Prostate gland (tissue), 1 donor: ENCODE data around the gene NDUFA13.

Source experiments
- POLR2A ChIP-seq: fragments of 450-650 bp; IDR thresholded peaks from one replicate; pipeline ENCODE4 v1.6.1; 2016; ENCODE audit warnings: antibody characterized with exemption, mild to moderate bottlenecking
- POLR2AphosphoS5 ChIP-seq: sonication (generic); formaldehyde crosslinking; IDR thresholded peaks from one replicate; pipeline ENCODE4 v1.6.1; 2017; ENCODE audit warnings: antibody characterized with exemption

DNA sequence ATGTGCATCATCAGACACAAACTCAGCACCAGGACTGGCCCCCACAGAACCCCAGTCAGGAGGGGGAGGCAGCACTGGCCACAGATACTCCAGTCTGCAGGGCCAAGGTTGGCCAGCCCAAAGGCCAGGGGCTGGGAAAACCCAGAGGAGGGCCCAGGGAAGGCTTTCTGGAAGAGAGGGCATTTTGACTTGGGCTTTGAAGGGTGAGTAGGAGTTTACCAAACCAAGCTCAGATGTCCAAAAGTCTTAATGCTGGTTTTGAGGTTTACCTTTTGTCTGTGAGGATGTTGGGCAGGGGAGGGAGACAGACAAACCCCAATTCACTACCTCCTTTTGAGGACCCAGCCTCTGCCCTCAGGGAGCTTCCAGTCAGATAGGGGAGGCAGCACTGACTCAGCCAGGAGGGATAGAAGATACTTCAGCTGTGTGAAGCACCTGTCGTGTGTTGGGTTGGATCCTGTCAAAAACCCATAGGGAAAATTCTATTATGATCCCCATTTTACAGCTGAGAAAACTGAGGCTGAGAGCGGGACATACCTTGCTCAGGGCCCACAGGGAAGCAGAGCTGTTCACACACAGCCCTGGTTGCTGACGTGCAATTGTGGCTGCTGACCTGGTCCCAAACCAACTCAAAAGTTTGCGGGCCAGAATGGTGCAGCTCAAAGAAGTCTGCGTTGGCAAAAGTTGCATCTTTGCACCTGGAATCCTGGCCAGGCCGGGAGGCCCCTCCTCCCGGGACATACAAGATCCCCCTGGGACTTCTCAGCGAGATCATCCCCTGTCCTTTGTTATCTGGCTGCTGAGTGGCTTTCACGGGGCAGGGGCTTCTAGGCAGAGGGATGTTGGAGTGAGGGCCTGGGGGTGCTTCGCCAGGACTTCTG lies 35.2 kb downstream of the NDUFA13 start:
- TF ChIP-seq POLR2A = no peak
- TF ChIP-seq POLR2AphosphoS5 = no peak
